Muscle of leg (tissue), 11 donors: Measurements from ENCODE around the gene SLCO6A1. TPM values are rescaled to one million over a fixed set of nuclear protein-coding genes. Genes with fewer than 3 reads are reported as not detected.
"Not testable (repeated sequence)": the region's sequence is repeated elsewhere in the genome, so short reads cannot be mapped to it uniquely, and the experiment has no call there.

Experiments
- DNase-seq: peaks from one replicate; pipeline ENCODE4 v3.0.0; 2013
- H3K27ac ChIP-seq: one replicate; pipeline ENCODE4 v1.5.1; 2013; ENCODE audit warnings: mild to moderate bottlenecking, low read length, control low read depth
- H3K27me3 ChIP-seq: one replicate; pipeline ENCODE4 v1.6.1; 2013; ENCODE audit warnings: low read length; ENCODE audit not compliant: control insufficient read depth, insufficient read depth
- H3K36me3 ChIP-seq: one replicate; pipeline ENCODE4 v1.6.1; 2013; ENCODE audit warnings: low read length; ENCODE audit not compliant: control insufficient read depth, insufficient read depth
- H3K4me1 ChIP-seq: one replicate; pipeline ENCODE4 v1.6.1; 2013; ENCODE audit warnings: low read length; ENCODE audit not compliant: control insufficient read depth, insufficient read depth
- H3K4me3 ChIP-seq: one replicate; pipeline ENCODE4 v1.5.1; 2013; ENCODE audit warnings: low read length, control low read depth
- H3K9me3 ChIP-seq: replicated peaks from 2 replicates; pipeline ENCODE4 v1.6.1; 2013; ENCODE audit warnings: low read depth, low read length; ENCODE audit not compliant: control insufficient read depth
- WGBS: methylation state at CpG from one replicate; pipeline ENCODE4 v1.1.5; 2013; ENCODE audit warnings: missing lambda C conversion rate; ENCODE audit not compliant: insufficient coverage; 5-methylcytosine and 5-hydroxymethylcytosine counted together
- polyA plus RNA-seq, 8 donors: library from polyadenylated mRNA; unstranded; fragments of 120-200 nt; gene quantifications; one replicate each; pipeline versions ENCODE4 v1.2.1 to v1.2.3, GENCODE V29; 2013; ENCODE audit warnings: inconsistent platforms in 1 of 8, low replicate concordance in 1 of 8; ENCODE audit not compliant: insufficient read length in 8 of 8, insufficient read depth in 1 of 8
- total RNA-seq: library from RNA; stranded (reverse); fragments of 120-200 nt; gene quantifications from one replicate; pipeline ENCODE4 v1.2.4, GENCODE V29; 2013

SLCO6A1 gene
- total and polyA plus RNA-seq, 9 donors: 0.30 to 0.61 (median 0.37) TPM; not detected in 4

DNA sequence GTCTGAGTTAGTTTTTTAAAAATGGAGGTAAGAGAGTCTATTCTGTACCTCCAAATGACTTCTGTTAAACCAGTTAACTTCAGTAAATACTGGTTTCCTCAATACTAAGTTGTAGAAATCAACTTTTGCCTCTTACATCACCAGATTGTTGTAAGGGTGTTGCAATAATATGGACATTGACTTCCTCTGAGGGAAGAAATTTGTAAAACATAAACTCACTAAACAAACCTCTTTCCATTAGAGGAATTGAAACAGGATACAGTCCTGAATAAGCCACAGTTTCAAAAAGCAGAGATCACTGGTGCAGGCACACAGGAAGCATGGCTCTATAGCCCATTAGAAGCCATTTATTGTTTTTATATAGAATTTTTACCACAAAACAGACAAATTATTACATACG lies 32.7 kb upstream of the SLCO6A1 start:
- Histone ChIP-seq H3K36me3 (no peaks in the 10 kb centered on the region), H3K27ac (peak overlapping the region; percentile 74), H3K27me3 (no peaks in the 10 kb centered on the region), H3K9me3 (no peaks in the 10 kb centered on the region), H3K4me1 (peaks cover 4% of the 10 kb centered on the region), H3K4me3 (no peak overlapping the region)
- no CpG with 5 or more reads among the region's 1 CpG for WGBS
- DNase-seq: peak; percentile 82

DNA sequence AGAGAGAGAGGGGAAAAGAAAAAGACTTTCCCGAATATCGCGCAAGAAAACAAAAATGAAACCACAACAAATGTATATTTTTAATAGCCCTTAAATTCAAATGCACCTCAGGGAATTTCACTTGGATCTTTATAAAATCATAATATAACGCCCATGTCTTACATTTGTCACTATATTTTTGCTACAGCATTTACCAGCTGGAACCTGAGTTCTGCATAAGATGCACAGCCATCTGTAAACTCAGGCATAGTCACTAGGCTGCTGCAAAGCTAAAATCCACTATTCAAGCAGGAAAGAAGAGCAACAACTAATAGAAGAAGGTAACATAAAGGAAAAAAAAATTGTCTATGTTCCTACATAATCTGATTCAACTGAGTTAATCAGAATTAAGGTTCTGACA lies 30.6 kb upstream of the SLCO6A1 start:
- Histone ChIP-seq H3K4me3 (peak overlapping the region; percentile 18), H3K27me3 (no peaks in the 10 kb centered on the region), H3K36me3 (no peaks in the 10 kb centered on the region), H3K4me1 (peaks cover 4% of the 10 kb centered on the region), H3K27ac (peak overlapping the region; percentile 89), H3K9me3 (no peaks in the 10 kb centered on the region)
- peak; percentile 57 for DNase-seq
- WGBS: no CpG with 5 or more reads among the region's 4 CpGs

DNA sequence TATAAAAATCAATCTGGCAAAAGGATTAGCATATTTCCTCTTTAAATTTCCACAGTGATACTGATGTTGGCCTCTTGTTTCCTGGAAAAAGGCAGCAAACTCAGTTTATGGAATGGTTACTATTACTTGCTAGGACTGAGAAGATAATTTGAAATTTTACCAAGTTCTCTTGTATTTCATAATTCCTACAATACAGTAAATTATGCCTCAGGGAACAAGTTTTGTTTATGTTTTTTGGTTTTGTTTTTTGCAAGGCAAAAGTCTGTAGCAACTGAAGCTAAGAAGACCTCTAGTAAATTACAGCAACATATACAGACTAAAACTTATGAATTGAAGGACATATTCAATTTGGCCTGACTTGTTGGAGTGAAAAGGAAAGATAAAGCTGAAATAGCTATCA lies 30.2 kb upstream of the SLCO6A1 start:
- peak; percentile 89 for DNase-seq
- H3K4me3 ChIP-seq: peak overlapping the region; percentile 18
- no peaks in the 10 kb centered on the region for H3K9me3 ChIP-seq
- H3K27me3 ChIP-seq: no peaks in the 10 kb centered on the region
- H3K36me3 ChIP-seq: no peaks in the 10 kb centered on the region
- H3K4me1 ChIP-seq: peaks cover 4% of the 10 kb centered on the region
- H3K27ac ChIP-seq: peak overlapping the region; percentile 89

DNA sequence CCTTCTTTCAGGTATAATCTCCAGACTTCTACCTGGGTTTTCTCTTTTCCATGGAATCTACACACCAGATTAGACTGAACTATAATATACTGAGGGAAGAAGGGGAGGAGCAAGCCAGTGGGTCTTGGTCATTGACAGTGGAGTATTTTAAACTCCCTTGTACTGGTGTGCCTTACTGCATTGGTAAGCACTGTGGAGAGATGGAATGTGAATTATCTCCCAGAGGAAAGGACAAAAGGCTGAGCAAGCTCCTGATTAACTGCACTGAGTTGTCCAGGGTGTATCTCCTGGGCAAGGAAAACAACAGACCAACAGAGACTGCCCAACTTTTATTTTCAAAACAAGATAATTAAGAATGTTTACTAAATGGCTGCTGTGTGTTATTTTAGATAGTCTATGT lies 29.8 kb upstream of the SLCO6A1 start:
- Histone ChIP-seq H3K4me3 (no peak overlapping the region), H3K4me1 (peaks cover 4% of the 10 kb centered on the region), H3K36me3 (no peaks in the 10 kb centered on the region), H3K27ac (peak overlapping the region; percentile 89), H3K9me3 (no peaks in the 10 kb centered on the region), H3K27me3 (no peaks in the 10 kb centered on the region)
- DNase-seq: peak; percentile 61

DNA sequence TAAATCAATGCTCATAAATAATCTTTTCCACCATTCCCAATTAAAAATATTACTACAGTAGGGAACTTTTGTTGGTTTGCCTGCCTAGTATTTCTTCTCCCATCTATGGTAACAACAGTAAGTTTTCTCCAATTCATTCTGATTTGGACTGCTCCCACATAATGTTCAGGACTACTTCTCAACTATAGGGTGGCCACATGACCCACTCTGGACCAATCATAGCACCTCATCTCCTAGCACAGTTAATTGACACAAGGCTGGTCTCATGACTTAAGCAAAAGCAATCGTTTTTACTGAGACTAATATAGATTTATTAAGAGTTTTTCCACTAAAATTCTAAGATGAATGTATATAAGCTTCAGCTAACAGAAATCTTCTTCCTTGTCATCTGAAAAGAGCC lies 28.7 kb upstream of the SLCO6A1 start:
- Histone ChIP-seq H3K36me3 (no peaks in the 10 kb centered on the region), H3K4me1 (peaks cover 4% of the 10 kb centered on the region), H3K27ac (no peak overlapping the region), H3K27me3 (no peaks in the 10 kb centered on the region), H3K4me3 (no peak overlapping the region), H3K9me3 (no peaks in the 10 kb centered on the region)
- DNase-seq: no peak
- WGBS: no CpG with 5 or more reads among the region's 1 CpG

DNA sequence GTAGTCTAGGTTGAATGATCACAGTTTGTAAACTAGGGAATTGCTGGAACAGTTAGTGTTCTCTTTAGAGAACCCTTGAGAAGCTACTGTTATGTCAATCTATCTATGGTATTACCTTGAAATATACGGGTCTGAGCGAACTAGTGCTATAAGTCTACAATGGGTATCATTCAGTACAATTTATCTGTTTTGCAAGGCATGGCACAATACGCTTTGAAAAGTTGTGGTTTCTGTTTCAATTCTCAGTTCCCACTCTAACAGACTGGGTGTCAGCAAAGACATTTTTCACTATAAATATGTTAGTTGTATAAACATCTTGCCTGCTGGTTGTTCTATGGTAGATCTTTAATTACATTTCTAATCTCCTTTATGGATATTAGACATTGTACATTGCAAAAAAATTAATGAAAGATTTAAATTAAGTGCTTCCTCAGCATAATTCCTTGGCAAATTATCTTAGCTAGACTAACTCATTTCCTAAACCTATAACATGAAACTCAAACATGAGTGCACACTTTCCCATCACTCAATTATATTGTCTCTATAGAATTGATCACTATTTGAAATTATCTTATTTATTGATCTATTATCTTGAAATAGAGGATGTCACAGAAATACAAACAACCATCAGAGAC lies 24.9 kb upstream of the SLCO6A1 start:
- Histone ChIP-seq H3K27ac (no peak overlapping the region), H3K27me3 (no peaks in the 10 kb centered on the region), H3K9me3 (no peaks in the 10 kb centered on the region), H3K4me3 (no peak overlapping the region), H3K4me1 (peaks cover 2% of the 10 kb centered on the region), H3K36me3 (no peaks in the 10 kb centered on the region)
- DNase-seq: no peak
- WGBS: no CpG with 5 or more reads among the region's 3 CpGs

DNA sequence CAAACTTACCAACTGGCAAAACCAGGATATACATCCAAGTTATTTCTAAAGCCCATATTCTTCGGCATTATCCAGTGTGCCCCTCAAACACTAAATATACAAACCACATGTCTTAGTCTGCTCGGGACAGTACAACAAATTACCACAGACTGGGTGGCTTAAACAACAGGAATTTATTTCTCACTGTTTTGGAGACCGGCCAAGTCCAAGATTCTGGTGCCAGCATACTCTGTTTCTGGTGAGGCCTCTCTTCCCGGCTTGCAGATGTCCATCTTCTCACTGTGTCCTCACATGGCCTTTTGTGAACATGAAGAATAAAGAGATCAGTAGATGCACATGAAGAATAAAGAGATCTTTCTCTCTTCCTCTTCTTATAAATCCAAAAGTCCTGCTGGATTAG lies 12.9 kb upstream of the SLCO6A1 start:
- Histone ChIP-seq H3K4me1 (no peaks in the 10 kb centered on the region), H3K27me3 (no peaks in the 10 kb centered on the region), H3K27ac (no peak overlapping the region), H3K36me3 (no peaks in the 10 kb centered on the region), H3K9me3 (no peaks in the 10 kb centered on the region), H3K4me3 (no peak overlapping the region)
- DNase-seq: peak; percentile 76
- 46% methylated on average over 3 of the region's 4 CpGs for WGBS

DNA sequence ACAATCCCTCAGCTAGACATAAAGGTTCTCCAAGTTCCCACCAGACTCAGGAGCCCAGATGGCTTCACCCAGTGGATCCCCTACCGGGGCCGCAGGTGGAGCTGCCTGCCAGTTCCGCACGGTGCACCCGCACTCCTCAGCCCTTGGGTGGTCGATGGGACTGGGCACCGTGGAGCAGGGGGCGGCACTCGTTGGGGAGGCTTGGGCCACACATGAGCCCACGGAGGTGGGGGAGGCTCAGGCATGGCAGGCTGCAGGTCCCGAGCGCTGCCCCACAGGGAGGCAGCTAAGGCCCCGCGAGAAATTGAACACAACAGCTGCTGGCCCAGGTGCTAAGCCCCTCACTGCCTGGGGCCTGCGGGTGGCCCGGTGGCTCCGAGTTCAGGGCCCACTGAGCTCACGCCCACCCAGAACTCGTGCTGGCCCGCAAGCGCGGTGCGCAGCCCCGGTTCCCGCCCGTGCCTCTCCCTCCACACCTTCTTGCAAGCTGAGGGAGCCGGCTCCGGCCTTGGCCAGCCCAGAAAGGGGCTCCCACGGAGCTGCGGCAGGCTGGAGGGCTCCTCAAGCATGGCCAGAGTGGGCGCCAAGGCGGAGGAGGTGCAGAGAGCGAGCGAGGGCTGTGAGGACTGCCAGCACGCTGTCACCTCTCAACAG lies 7.4 kb downstream of the SLCO6A1 start:
- H3K27me3 ChIP-seq, DNase-seq, H3K27ac ChIP-seq, H3K4me1 ChIP-seq, H3K4me3 ChIP-seq, H3K9me3 ChIP-seq, H3K36me3 ChIP-seq: not testable (repeated sequence)
- 93% methylated on average over 30 of the region's 35 CpGs for WGBS

DNA sequence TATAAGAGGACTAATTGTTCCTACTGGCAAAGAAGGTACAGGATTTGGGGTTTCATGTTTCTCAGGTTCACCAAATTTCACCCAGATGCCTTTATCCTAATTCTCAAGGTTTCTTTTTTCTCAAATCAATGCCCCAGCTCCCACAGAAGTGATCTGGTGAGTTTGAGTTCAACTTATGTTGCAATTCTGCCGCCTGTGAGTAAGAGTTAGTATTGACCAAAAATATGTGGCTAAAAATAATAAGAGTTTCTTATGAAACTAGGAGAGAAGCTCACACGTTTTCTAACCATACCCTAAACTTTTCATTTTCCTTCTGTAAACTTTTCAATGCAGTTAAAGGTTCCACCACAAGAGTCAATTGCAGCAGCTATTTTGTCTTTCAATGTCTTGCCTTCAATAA lies 15.1 kb downstream of the SLCO6A1 start:
- no peak for DNase-seq
- Histone ChIP-seq H3K4me1 (no peaks in the 10 kb centered on the region), H3K27ac (no peak overlapping the region), H3K9me3 (no peaks in the 10 kb centered on the region), H3K4me3 (no peak overlapping the region), H3K27me3 (no peaks in the 10 kb centered on the region), H3K36me3 (no peaks in the 10 kb centered on the region)
- WGBS: no CpG with 5 or more reads among the region's 2 CpGs

DNA sequence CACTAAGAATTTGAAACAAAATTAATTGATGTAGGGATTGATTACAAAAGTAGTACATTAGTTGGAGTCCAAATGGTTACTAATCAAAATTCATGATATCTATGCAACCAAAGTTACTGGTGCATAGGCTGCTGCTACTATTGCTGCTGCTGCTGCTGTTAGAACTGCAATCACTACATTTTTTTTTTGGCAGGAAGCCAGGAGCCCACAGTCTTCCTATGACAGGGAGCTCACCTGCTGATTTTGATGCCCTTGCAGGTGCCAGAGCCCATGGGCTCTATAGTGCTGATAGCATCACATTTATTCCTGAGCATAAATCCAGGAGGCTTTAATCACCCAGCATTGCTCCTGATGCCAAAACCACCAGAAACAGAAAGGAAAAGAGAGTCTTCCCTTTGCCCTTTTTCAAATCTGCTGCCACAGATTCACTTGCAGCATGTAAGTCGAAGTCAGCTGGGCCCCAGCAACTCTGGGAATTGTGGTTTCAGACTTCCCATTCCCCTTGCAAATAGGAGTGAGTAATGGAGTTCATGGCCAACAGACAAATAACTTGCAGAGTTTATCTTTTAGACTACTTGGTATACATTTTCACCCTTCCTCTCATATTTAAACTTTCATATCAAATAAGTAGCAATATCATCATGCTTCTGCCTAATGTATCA lies 17.6 kb downstream of the SLCO6A1 start:
- H3K9me3 ChIP-seq: no peaks in the 10 kb centered on the region
- no CpG with 5 or more reads among the region's 1 CpG for WGBS
- no peak overlapping the region for H3K4me3 ChIP-seq
- H3K27ac ChIP-seq: no peak overlapping the region
- no peaks in the 10 kb centered on the region for H3K4me1 ChIP-seq
- H3K27me3 ChIP-seq: no peaks in the 10 kb centered on the region
- H3K36me3 ChIP-seq: no peaks in the 10 kb centered on the region
- peak; percentile 14 for DNase-seq
